Mesenchymal stem cell (in vitro differentiated cells and primary cell): ENCODE results near the gene TAOK1.
"Not testable (repeated sequence)": the region's sequence is repeated elsewhere in the genome, so short reads cannot be mapped to it uniquely, and the experiment has no call there.

Experiments used
- DNase-seq: peaks from one replicate; pipeline ENCODE4 v3.0.0-alpha.2; 2013
- H2AFZ ChIP-seq: one replicate; pipeline ENCODE4 v1.6.1; 2013; ENCODE audit warnings: low read depth, mild to moderate bottlenecking, control low read depth, inconsistent platforms, low read length, moderate library complexity
- H2AK5ac ChIP-seq: 2 replicates; pipeline ENCODE4 v1.6.1; 2013; ENCODE audit warnings: low read length, moderate library complexity, mild to moderate bottlenecking, inconsistent platforms; ENCODE audit not compliant: severe bottlenecking
- H2BK120ac ChIP-seq: one replicate; pipeline ENCODE4 v1.6.1; 2013; ENCODE audit warnings: low read depth, mild to moderate bottlenecking, inconsistent platforms, low read length, moderate library complexity
- H2BK12ac ChIP-seq, 2 experiments: one replicate each; pipeline ENCODE4 v1.6.1; 2013; ENCODE audit warnings: inconsistent platforms in 2 of 2, low read length in 2 of 2, mild to moderate bottlenecking in 2 of 2, moderate library complexity in 2 of 2, control low read depth in 1 of 2
- H2BK15ac ChIP-seq: one replicate; pipeline ENCODE4 v1.6.1; 2013; ENCODE audit warnings: mild to moderate bottlenecking, low read depth, inconsistent platforms; ENCODE audit not compliant: poor library complexity, severe bottlenecking
- H2BK5ac ChIP-seq: 2 replicates; pipeline ENCODE4 v1.6.1; 2013; ENCODE audit warnings: low read depth, mild to moderate bottlenecking, low read length, control low read depth, inconsistent platforms; ENCODE audit not compliant: poor library complexity, severe bottlenecking
- H3K14ac ChIP-seq, 2 experiments: one replicate each; pipeline ENCODE4 v1.6.1; 2013; ENCODE audit warnings: inconsistent platforms in 2 of 2, low read length in 2 of 2, control low read depth in 1 of 2, mild to moderate bottlenecking in 1 of 2, moderate library complexity in 1 of 2
- H3K18ac ChIP-seq, 2 experiments: one replicate each; pipeline ENCODE4 v1.6.1; 2013; ENCODE audit warnings: inconsistent platforms in 2 of 2, low read length in 2 of 2, control low read depth in 1 of 2, low read depth in 1 of 2, mild to moderate bottlenecking in 1 of 2
- H3K23ac ChIP-seq, 2 experiments: one replicate each; pipeline ENCODE4 v1.6.1; 2013; ENCODE audit warnings: inconsistent platforms in 2 of 2, low read length in 2 of 2, mild to moderate bottlenecking in 2 of 2, moderate library complexity in 2 of 2, control low read depth in 1 of 2
- H3K27ac ChIP-seq: 2 replicates; pipeline ENCODE4 v1.5.1; 2013; ENCODE audit warnings: mild to moderate bottlenecking, moderate library complexity, low read length, control low read depth, inconsistent platforms; ENCODE audit not compliant: poor library complexity, severe bottlenecking
- H3K27me3 ChIP-seq, 2 experiments: 2 replicates each; pipeline versions ENCODE4 v1.6.1 to v1.7.0; 2013; ENCODE audit warnings: low read length in 2 of 2, mild to moderate bottlenecking in 2 of 2, moderate library complexity in 2 of 2, control low read depth in 1 of 2, inconsistent platforms in 1 of 2; ENCODE audit not compliant: control insufficient read depth in 1 of 2, insufficient read depth in 1 of 2
- H3K36me3 ChIP-seq, 2 experiments: 2 replicates each; pipeline versions ENCODE4 v1.6.1 to v1.7.0; 2013; ENCODE audit warnings: low read length in 2 of 2, control low read depth in 1 of 2, inconsistent platforms in 1 of 2, low read depth in 1 of 2, mild to moderate bottlenecking in 1 of 2; ENCODE audit not compliant: insufficient read depth in 2 of 2, control insufficient read depth in 1 of 2
- H3K4ac ChIP-seq, 2 experiments: one replicate each; pipeline ENCODE4 v1.6.1; 2013; ENCODE audit warnings: inconsistent platforms in 2 of 2, low read length in 2 of 2, mild to moderate bottlenecking in 2 of 2, moderate library complexity in 2 of 2, control low read depth in 1 of 2, low read depth in 1 of 2
- H3K4me1 ChIP-seq: 2 replicates; pipeline ENCODE4 v1.6.1; 2013; ENCODE audit warnings: low read depth, low read length, control low read depth; ENCODE audit not compliant: control insufficient read depth, insufficient read depth
- H3K4me2 ChIP-seq: 2 replicates; pipeline ENCODE4 v1.6.1; 2013; ENCODE audit warnings: low read length, mild to moderate bottlenecking, inconsistent platforms; ENCODE audit not compliant: poor library complexity, severe bottlenecking
- H3K4me3 ChIP-seq, 2 experiments: 2 replicates each; pipeline versions ENCODE4 v1.5.1 to v1.7.0; 2013; ENCODE audit warnings: low read length in 2 of 2, mild to moderate bottlenecking in 2 of 2, control low read depth in 1 of 2, low read depth in 1 of 2; ENCODE audit not compliant: insufficient read depth in 1 of 2
- H3K79me1 ChIP-seq: replicated peaks from 2 replicates; pipeline ENCODE4 v1.6.1; 2013; ENCODE audit warnings: mild to moderate bottlenecking, control low read depth, low read length, inconsistent platforms; ENCODE audit not compliant: poor library complexity, severe bottlenecking
- H3K9ac ChIP-seq: 2 replicates; pipeline ENCODE4 v1.7.0; 2013; ENCODE audit warnings: mild to moderate bottlenecking, low read length, moderate library complexity
- H3K9me3 ChIP-seq: 2 replicates; pipeline ENCODE4 v1.7.0; 2013; ENCODE audit warnings: mild to moderate bottlenecking, low read length; ENCODE audit not compliant: control insufficient read depth
- H4K8ac ChIP-seq: one replicate; pipeline ENCODE4 v1.6.1; 2013; ENCODE audit warnings: inconsistent platforms, mild to moderate bottlenecking, low read length, moderate library complexity
- H4K91ac ChIP-seq: one replicate; pipeline ENCODE4 v1.6.1; 2013; ENCODE audit warnings: mild to moderate bottlenecking, low read length, inconsistent platforms
- WGBS: methylation state at CpG from one replicate; pipeline ENCODE4 v1.1.7; 2013; ENCODE audit warnings: mixed read lengths; 5-methylcytosine and 5-hydroxymethylcytosine counted together

The TAOK1 gene

DNA sequence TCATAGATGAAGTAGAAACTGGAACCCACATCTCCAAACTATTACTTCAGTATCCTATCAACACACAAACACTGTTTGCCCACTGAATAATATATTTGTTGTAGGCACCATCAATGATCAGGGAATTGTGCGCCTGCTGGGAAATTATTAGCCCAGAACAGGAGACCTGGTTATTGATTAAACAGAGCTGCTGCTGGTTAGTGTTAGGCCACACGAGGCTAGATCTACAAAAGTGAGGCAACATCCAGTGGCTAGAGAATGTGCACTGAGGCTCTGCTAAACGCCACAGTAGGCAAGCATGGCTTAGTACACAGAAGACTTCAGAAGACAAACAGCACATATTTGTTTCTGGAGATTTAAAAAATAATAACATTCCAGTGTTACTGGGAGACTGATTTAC lies 165.7 kb downstream of the TAOK1 start:
- Histone ChIP-seq H3K79me1 (no peaks in the 10 kb centered on the region), H3K4ac (no peak overlapping the region), H2BK12ac (no peak overlapping the region), H3K4me3 (no peak overlapping the region), H3K4me1 (peaks cover 5% of the 10 kb centered on the region), H2BK5ac (no peak overlapping the region), H3K27ac (no peak overlapping the region), H3K9ac (no peak overlapping the region), H4K8ac (no peak overlapping the region), H3K9me3 (no peaks in the 10 kb centered on the region), H3K27me3 (no peaks in the 10 kb centered on the region), H3K36me3 (peaks cover 0 to 3% of the 10 kb centered on the region in 2 experiments), H4K91ac (no peak overlapping the region), H3K23ac (no peak overlapping the region), H2AFZ (no peak overlapping the region), H2BK15ac (no peak overlapping the region), H3K14ac (no peak overlapping the region), H3K18ac (no peak overlapping the region), H3K4me2 (no peak overlapping the region), H2BK120ac (no peak overlapping the region), H2AK5ac (no peak overlapping the region)
- DNase-seq, result no peak
- 73% methylated on average over 2 of the region's 3 CpGs for WGBS

DNA sequence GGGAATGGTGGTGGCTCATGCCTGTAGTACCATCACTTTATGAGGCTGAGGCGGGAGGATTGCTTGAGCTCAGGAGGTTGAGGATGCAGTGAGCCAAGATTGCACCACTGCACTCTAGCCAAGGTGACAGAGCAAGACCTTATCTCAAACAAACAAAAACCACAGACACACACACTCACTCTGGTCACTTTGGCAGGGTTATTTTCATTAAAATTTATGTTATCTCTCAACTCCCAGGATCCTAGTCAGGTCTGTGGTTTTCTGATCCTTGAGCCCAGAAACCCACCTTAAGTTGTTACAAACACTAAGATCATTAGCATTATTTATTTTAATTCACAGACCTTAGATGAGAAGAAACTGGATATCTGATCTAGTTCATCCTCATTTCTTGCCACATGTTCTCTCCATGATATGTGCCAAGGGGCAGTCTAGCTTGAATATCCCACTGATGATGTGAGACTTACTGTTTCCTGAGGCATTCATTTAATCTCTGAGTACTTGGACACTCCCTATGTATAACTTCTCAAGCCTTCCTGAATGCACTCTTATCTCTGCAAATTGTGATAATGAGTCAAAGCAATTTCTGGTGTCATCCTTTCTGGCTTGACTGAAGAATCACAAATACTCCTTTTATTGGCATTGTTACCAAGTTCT lies 167.0 kb downstream of the TAOK1 start:
- Histone ChIP-seq H3K23ac (no peak overlapping the region), H3K9ac (no peak overlapping the region), H3K4me2 (no peak overlapping the region), H2BK120ac (no peak overlapping the region), H2BK15ac (no peak overlapping the region), H4K91ac (no peak overlapping the region), H3K36me3 (peaks cover 6 to 9% of the 10 kb centered on the region in 2 experiments), H3K27me3 (no peaks in the 10 kb centered on the region), H2AK5ac (no peak overlapping the region), H4K8ac (no peak overlapping the region), H2BK12ac (no peak overlapping the region), H3K18ac (no peak overlapping the region), H3K9me3 (no peaks in the 10 kb centered on the region), H3K4me1 (peaks cover 5% of the 10 kb centered on the region), H3K4ac (no peak overlapping the region), H3K14ac (no peak overlapping the region), H3K4me3 (no peak overlapping the region), H2BK5ac (no peak overlapping the region), H3K79me1 (no peaks in the 10 kb centered on the region), H2AFZ (no peak overlapping the region), H3K27ac (no peak overlapping the region)
- peak; percentile 26 for DNase-seq
- WGBS, result 100% methylated on average over 1 of the region's 1 CpG

DNA sequence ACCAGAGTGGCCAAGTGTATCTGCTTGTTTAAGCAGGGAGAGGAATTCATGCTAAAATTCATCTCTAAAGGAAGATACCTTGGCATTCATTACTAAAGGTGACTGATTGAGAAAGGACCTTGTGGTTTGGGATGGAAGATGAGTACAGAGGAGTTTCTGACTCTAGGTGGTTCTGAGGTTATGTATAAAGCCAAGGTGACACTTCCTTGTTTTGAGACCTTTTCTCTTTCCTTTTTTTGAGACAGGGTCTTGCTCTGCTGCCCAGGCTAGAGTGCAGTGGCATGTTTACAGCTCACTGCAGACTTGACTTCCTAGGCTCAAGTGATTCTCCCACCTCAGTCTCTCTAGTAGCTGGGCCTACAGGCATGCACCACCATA lies 167.6 kb downstream of the TAOK1 start:
- no peak overlapping the region for H3K23ac ChIP-seq
- H3K9ac ChIP-seq, result no peak overlapping the region
- H3K4me1 ChIP-seq, result peaks cover 5% of the 10 kb centered on the region
- H3K4ac ChIP-seq, result no peak overlapping the region
- no peak overlapping the region for H2AFZ ChIP-seq
- H3K4me2 ChIP-seq, result no peak overlapping the region
- H2BK15ac ChIP-seq, result no peak overlapping the region
- H3K79me1 ChIP-seq, result peaks cover 1% of the 10 kb centered on the region
- H2BK120ac ChIP-seq, result no peak overlapping the region
- H3K18ac ChIP-seq, result no peak overlapping the region
- no peak overlapping the region for H4K8ac ChIP-seq
- peaks cover 11 to 14% of the 10 kb centered on the region in 2 experiments for H3K36me3 ChIP-seq
- DNase-seq, result no peak
- H3K9me3 ChIP-seq, result no peaks in the 10 kb centered on the region
- no peak overlapping the region for H3K27ac ChIP-seq
- no peak overlapping the region for H3K14ac ChIP-seq
- no peak overlapping the region for H2BK12ac ChIP-seq
- H3K27me3 ChIP-seq, result no peaks in the 10 kb centered on the region
- no peak overlapping the region for H4K91ac ChIP-seq
- H3K4me3 ChIP-seq, result no peak overlapping the region
- no peak overlapping the region for H2BK5ac ChIP-seq
- H2AK5ac ChIP-seq, result no peak overlapping the region

DNA sequence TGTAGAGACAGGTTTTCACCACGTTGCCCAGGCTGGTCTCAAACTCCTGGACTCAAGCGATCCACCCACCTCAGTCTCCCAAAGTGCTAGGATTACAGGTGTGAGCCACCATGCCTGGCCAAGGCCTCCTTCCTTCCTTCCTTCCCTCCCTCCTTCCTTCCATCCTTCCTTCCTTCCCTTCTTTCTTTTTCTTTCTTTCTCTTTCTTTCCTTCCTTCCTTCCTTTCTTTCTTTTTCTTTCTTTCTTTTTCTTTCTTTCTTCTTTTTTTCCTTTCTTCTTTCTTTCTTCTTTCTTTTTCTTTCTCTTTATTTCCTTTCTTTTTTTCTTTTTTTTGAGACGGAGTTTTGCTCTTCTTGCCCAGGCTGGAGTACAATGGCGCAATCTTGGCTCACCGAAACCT lies 168.0 kb downstream of the TAOK1 start:
- not testable (repeated sequence) for H2BK12ac ChIP-seq, H2BK15ac ChIP-seq, H3K27me3 ChIP-seq, H3K9ac ChIP-seq, H2AK5ac ChIP-seq, H4K8ac ChIP-seq, DNase-seq, H3K23ac ChIP-seq, H2BK120ac ChIP-seq, H3K4ac ChIP-seq, H2BK5ac ChIP-seq, H2AFZ ChIP-seq, H3K4me2 ChIP-seq, H3K18ac ChIP-seq, H3K4me3 ChIP-seq, H3K14ac ChIP-seq, H3K9me3 ChIP-seq, H3K27ac ChIP-seq, H3K79me1 ChIP-seq, H4K91ac ChIP-seq, H3K4me1 ChIP-seq
- H3K36me3 ChIP-seq, result peaks cover 14% of the 10 kb centered on the region in 2 experiments
- 93% methylated on average over 5 of the region's 5 CpGs for WGBS
